CD4-positive, alpha-beta T cell treated with Interleukin-17A for 4 hours (primary cell): ENCODE measurements around the gene ICAM4.
"Not testable (repeated sequence)": the region's sequence is repeated elsewhere in the genome, so short reads cannot be mapped to it uniquely, and the experiment has no call there.

ENCODE experiments used
- DNase-seq: peaks from one replicate; pipeline ENCODE4 v3.0.0-alpha.2; 2020; ENCODE audit warnings: mixed read lengths

Gene ICAM4

GRCh38 chr19:10269333-10270179, 17.2 kb upstream of the ICAM4 start:
- DNase-seq, result peak; percentile 91

DNA sequence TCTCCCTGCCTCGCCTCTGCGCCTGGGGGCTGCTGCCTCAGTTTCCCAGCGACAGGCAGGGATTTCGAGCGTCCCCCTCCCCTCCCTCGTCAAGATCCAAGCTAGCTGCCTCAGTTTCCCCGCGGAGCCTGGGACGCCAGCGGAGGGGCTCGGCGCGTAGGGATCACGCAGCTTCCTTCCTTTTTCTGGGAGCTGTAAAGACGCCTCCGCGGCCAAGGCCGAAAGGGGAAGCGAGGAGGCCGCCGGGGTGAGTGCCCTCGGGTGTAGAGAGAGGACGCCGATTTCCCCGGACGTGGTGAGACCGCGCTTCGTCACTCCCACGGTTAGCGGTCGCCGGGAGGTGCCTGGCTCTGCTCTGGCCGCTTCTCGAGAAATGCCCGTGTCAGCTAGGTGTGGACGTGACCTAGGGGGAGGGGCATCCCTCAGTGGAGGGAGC, 16.6 kb upstream of the ICAM4 start:
- peak; percentile 70 for DNase-seq

DNA sequence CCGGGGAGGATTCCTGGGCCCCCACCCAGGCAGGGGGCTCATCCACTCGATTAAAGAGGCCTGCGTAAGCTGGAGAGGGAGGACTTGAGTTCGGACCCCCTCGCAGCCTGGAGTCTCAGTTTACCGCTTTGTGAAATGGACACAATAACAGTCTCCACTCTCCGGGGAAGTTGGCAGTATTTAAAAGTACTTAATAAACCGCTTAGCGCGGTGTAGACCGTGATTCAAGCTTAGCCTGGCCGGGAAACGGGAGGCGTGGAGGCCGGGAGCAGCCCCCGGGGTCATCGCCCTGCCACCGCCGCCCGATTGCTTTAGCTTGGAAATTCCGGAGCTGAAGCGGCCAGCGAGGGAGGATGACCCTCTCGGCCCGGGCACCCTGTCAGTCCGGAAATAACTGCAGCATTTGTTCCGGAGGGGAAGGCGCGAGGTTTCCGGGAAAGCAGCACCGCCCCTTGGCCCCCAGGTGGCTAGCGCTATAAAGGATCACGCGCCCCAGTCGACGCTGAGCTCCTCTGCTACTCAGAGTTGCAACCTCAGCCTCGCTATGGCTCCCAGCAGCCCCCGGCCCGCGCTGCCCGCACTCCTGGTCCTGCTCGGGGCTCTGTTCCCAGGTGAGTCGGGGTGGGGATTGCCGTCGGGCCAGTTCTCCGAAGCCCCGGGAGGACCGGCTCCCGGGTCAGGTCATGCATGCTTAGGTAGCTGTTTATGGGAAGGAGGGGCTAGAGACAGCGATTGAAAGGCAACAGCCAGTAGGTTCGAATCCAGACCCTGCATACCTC, 15.9 kb upstream of the ICAM4 start, which contains the start of gene ICAM1:
ICAM1 (plus strand) TSS at position 505 of the 779 bp plus-strand sequence; CDS start at position 545, 40 bp downstream.
- peak; percentile 77 for DNase-seq

- DNase-seq, result peak; percentile 28
Observed at GRCh38 chr19:10271543-10272086, 15.1 kb upstream of the ICAM4 start.

- no peak for DNase-seq
Observed at GRCh38 chr19:10274589-10274988, 12.2 kb upstream of the ICAM4 start.

- no peak for DNase-seq
Observed at GRCh38 chr19:10277795-10278589, 8.8 kb upstream of the ICAM4 start.

- DNase-seq, result no peak
Observed at GRCh38 chr19:10278935-10279334, 7.8 kb upstream of the ICAM4 start.

GRCh38 chr19:10279737-10280442, 6.9 kb upstream of the ICAM4 start:
- DNase-seq, result no peak

DNA sequence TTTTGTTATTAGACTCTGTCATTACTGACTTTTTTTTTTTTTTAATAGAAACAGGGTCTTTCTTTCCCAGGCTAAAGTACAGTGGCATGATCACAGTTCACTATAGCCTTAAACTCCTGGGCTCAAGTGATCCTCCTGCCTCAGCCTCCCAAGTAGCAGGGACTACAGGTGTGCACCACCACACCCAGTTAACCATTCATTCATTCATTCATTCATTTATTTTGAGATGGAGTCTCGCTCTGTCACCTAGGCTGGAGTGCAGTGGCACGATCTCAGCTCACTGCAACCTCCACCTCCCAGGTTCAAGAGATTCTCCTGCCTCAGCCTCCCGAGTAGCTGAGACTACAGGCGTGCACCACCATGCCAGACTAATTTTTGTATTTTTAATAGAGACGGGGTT, 4.7 kb upstream of the ICAM4 start:
- DNase-seq, result not testable (repeated sequence)

DNA sequence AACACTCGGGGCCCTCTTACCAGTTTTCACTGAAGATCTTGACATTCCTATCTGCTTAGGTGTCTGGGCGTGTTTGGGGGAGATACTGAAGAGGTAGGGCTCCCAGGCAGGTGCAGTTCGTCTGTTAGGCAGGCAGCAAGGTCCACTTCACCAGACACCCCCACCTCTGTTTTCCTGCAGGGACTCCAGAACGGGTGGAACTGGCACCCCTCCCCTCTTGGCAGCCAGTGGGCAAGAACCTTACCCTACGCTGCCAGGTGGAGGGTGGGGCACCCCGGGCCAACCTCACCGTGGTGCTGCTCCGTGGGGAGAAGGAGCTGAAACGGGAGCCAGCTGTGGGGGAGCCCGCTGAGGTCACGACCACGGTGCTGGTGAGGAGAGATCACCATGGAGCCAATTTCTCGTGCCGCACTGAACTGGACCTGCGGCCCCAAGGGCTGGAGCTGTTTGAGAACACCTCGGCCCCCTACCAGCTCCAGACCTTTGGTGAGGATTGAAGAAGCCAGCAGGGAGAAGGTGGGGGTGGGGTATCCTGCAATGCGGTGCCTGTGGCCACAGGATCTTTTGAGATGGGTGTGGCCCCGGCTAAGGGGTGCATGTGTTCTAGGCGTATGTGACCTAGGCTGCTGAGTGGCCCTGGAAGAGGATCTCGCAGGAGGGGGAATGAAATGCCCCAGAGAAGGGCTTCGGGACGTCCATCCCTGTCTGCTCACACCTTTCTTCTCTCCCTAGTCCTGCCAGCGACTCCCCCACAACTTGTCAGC, 3.3 kb upstream of the ICAM4 start:
- no peak for DNase-seq

DNA sequence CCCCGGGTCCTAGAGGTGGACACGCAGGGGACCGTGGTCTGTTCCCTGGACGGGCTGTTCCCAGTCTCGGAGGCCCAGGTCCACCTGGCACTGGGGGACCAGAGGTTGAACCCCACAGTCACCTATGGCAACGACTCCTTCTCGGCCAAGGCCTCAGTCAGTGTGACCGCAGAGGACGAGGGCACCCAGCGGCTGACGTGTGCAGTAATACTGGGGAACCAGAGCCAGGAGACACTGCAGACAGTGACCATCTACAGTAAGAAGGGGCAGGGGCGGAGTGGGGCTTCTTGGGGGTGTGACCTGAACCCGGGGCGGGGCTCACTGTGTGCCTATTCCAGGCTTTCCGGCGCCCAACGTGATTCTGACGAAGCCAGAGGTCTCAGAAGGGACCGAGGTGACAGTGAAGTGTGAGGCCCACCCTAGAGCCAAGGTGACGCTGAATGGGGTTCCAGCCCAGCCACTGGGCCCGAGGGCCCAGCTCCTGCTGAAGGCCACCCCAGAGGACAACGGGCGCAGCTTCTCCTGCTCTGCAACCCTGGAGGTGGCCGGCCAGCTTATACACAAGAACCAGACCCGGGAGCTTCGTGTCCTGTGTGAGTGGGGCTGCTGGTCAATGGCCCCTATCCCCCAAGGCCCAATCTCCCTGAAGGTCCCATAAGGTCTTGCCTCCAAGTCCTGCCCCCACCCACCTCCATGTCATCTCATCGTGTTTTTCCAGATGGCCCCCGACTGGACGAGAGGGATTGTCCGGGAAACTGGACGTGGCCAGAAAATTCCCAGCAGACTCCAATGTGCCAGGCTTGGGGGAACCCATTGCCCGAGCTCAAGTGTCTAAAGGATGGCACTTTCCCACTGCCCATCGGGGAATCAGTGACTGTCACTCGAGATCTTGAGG, 2.4 kb upstream of the ICAM4 start:
- DNase-seq, result no peak

DNA sequence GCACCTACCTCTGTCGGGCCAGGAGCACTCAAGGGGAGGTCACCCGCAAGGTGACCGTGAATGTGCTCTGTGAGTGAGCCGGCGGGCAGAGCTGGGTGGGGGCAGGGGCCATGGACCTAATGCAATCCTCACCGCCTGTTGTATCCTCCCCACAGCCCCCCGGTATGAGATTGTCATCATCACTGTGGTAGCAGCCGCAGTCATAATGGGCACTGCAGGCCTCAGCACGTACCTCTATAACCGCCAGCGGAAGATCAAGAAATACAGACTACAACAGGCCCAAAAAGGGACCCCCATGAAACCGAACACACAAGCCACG, 1.8 kb upstream of the ICAM4 start:
- DNase-seq, result no peak

DNA sequence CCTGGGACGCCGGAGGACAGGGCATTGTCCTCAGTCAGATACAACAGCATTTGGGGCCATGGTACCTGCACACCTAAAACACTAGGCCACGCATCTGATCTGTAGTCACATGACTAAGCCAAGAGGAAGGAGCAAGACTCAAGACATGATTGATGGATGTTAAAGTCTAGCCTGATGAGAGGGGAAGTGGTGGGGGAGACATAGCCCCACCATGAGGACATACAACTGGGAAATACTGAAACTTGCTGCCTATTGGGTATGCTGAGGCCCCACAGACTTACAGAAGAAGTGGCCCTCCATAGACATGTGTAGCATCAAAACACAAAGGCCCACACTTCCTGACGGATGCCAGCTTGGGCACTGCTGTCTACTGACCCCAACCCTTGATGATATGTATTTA, 1.4 kb upstream of the ICAM4 start:
- no peak for DNase-seq

DNA sequence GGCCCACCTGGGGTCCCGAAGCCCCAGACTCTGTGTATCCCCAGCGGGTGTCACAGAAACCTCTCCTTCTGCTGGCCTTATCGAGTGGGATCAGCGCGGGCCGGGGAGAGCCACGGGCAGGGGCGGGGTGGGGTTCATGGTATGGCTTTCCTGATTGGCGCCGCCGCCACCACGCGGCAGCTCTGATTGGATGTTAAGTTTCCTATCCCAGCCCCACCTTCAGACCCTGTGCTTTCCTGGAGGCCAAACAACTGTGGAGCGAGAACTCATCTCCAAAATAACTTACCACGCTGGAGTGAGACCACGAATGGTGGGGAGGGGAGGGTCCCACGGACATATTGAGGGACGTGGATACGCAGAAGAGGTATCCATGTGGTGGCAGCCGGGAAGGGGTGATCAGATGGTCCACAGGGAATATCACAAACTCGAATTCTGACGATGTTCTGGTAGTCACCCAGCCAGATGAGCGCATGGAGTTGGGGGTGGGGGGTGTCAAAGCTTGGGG, 2.0 kb downstream of the ICAM4 start:
- peak; percentile 56 for DNase-seq

GRCh38 chr19:10289167-10289835, 2.5 kb downstream of the ICAM4 start:
- peak; percentile 60 for DNase-seq

DNA sequence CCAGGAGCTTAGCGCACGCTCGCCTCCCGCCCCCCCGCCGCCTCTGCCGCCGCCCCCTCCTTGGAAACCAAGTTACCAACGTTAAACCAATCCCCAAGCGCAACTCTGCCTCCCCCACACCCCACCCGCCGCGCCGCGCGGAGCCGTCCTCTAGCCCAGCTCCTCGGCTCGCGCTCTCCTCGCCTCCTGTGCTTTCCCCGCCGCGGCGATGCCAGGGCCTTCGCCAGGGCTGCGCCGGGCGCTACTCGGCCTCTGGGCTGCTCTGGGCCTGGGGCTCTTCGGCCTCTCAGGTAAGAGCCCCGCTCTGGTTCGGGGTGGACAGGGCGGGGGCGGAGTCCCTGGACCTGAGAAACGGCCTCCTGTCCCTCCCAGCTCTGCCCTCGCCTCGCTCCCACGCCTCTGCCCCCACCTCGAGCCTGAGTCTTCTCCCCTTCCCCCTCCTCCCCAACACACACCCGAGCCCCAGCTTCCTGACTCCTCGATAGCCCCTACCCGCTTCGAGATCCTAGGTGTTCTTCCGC, 3.1 kb downstream of the ICAM4 start, which contains the start of gene ICAM5:
ICAM5 (plus strand) TSS at position 117 of the 521 bp plus-strand sequence; CDS start at position 209, 92 bp downstream.
- peak; percentile 42 for DNase-seq

GRCh38 chr19:10290357-10290875, 3.7 kb downstream of the ICAM4 start:
- DNase-seq, result no peak

DNA sequence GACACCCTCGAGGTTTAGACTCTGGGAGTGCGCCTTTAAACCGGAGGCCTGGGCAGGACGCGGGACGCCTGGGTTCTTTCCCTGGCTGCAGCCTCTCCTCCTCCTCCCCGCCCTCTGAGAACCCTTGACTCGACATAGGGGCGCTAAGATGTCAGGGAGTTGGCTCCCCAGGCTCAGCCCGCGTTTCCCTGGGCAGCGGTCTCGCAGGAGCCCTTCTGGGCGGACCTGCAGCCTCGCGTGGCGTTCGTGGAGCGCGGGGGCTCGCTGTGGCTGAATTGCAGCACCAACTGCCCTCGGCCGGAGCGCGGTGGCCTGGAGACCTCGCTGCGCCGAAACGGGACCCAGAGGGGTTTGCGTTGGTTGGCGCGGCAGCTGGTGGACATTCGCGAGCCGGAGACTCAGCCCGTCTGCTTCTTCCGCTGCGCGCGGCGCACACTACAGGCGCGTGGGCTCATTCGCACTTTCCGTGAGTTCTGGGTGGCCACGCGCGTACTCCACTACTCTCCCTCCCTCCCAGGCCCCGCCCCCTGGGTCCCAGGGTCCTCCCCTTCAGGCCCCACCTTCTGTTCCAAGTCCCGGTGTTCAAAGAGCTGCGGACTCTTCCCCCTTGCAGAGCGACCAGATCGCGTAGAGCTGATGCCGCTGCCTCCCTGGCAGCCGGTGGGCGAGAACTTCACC, 4.3 kb downstream of the ICAM4 start:
- DNase-seq, result peak; percentile 68
